Peyer's patch (tissue), 4 donors: ENCODE results near the gene LRIG1. TPM values are rescaled to one million over a fixed set of nuclear protein-coding genes. Genes with fewer than 3 reads are reported as not detected.

Experiments used
- DNase-seq, 3 donors: peaks; one replicate each; pipeline ENCODE4 v3.0.0-alpha.2; 2017 to 2019
- H3K27ac ChIP-seq, 4 donors: fragments of 200-600 bp; sonication (generic); one replicate each; pipeline ENCODE4 v1.5.1; 2016 to 2019
- H3K27me3 ChIP-seq, 2 donors: fragments of 200-600 bp; sonication (generic); one replicate each; pipeline ENCODE4 v1.5.1; 2019
- H3K36me3 ChIP-seq, 3 donors: fragments of 200-600 bp; sonication (generic); one replicate each; pipeline ENCODE4 v1.5.1; 2016 to 2019
- H3K4me1 ChIP-seq, 4 donors: fragments of 200-600 bp; sonication (generic); one replicate each; pipeline ENCODE4 v1.5.1; 2016 to 2019
- H3K4me3 ChIP-seq, 4 donors: fragments of 200-600 bp; sonication (generic); 1 replicate in 3 of 4; 2 replicates in 1 of 4; pipeline ENCODE4 v1.5.1; 2016 to 2019; ENCODE audit warnings: mild to moderate bottlenecking in 1 of 4
- H3K9me3 ChIP-seq, 4 donors: fragments of 200-600 bp; sonication (generic); one replicate each; pipeline ENCODE4 v1.5.1; 2016 to 2019; ENCODE audit warnings: mild to moderate bottlenecking in 1 of 4
- POLR2A ChIP-seq, 2 donors: fragments of 450-650 bp; IDR thresholded peaks; one replicate each; pipeline ENCODE4 v1.5.1; 2017; ENCODE audit warnings: antibody characterized with exemption in 2 of 2, mild to moderate bottlenecking in 2 of 2, moderate library complexity in 2 of 2
- total RNA-seq, 4 donors: library from RNA; depleted of rRNA; stranded (reverse); fragments of >200 nt; gene quantifications; one replicate each; pipeline ENCODE4 v1.1.0, GENCODE V29; 2016
- TF ChIP-seq, protein P1 (sequence below), 6 experiments: fragments of 450-650 bp in 4 of 6; fragments of 200-600 bp in 2 of 6; sonication (generic) in 1 of 6; IDR thresholded peaks; one replicate each; pipeline ENCODE4 v1.5.1; 2017 to 2019; ENCODE audit warnings: antibody characterized with exemption in 6 of 6, mild to moderate bottlenecking in 3 of 6, moderate library complexity in 1 of 6

LRIG1 gene
- total RNA-seq, 4 donors from 2014 or later = 28.5 to 65.2 (median 59.2) TPM

DNA sequence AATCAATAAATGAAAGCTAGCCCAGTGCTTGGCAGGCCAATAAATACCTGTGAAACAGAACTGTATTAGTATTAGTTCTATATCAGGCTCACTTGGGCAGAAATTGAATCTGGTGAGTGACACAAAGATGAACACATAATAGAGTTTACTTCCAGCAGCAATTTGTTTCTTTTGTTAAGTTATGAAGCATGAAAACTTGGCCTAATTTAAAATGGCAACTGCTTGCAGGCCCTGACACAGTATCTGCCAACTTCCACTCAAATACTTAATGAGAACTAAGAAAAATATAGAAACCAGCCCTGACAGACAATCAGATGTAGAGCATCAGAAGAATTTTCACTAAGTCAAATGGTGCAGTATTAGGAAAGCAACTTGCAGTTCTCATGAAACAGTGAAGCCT is 37.6 kb upstream of the LRIG1 start:
- Histone ChIP-seq H3K27ac (no peak overlapping the region), H3K36me3 (no peaks in the 10 kb centered on the region), H3K27me3 (no peaks in the 10 kb centered on the region), H3K4me3 (no peak overlapping the region), H3K4me1 (no peaks in the 10 kb centered on the region), H3K9me3 (no peaks in the 10 kb centered on the region)
- TF ChIP-seq, protein P1, sequence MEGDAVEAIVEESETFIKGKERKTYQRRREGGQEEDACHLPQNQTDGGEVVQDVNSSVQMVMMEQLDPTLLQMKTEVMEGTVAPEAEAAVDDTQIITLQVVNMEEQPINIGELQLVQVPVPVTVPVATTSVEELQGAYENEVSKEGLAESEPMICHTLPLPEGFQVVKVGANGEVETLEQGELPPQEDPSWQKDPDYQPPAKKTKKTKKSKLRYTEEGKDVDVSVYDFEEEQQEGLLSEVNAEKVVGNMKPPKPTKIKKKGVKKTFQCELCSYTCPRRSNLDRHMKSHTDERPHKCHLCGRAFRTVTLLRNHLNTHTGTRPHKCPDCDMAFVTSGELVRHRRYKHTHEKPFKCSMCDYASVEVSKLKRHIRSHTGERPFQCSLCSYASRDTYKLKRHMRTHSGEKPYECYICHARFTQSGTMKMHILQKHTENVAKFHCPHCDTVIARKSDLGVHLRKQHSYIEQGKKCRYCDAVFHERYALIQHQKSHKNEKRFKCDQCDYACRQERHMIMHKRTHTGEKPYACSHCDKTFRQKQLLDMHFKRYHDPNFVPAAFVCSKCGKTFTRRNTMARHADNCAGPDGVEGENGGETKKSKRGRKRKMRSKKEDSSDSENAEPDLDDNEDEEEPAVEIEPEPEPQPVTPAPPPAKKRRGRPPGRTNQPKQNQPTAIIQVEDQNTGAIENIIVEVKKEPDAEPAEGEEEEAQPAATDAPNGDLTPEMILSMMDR (IDR thresholded peaks at IDR 0.05) = no peak
- TF ChIP-seq POLR2A (IDR thresholded peaks at IDR 0.05) = no peak
- no peak for DNase-seq

GRCh38 chr3:66537735-66538134 is 36.9 kb upstream of the LRIG1 start:
- no peaks in the 10 kb centered on the region for H3K27me3 ChIP-seq
- no peak overlapping the region for H3K4me3 ChIP-seq
- no peak for TF ChIP-seq POLR2A (IDR thresholded peaks at IDR 0.05)
- TF ChIP-seq, protein P1 (IDR thresholded peaks at IDR 0.05) = no peak
- no peak for DNase-seq
- H3K36me3 ChIP-seq = no peaks in the 10 kb centered on the region
- H3K27ac ChIP-seq = no peak overlapping the region
- H3K9me3 ChIP-seq = no peaks in the 10 kb centered on the region
- no peaks in the 10 kb centered on the region for H3K4me1 ChIP-seq

GRCh38 chr3:66536791-66537190 is 36.0 kb upstream of the LRIG1 start:
- no peaks in the 10 kb centered on the region for H3K27me3 ChIP-seq
- H3K27ac ChIP-seq = no peak overlapping the region
- no peaks in the 10 kb centered on the region for H3K36me3 ChIP-seq
- no peak for TF ChIP-seq POLR2A (IDR thresholded peaks at IDR 0.05)
- TF ChIP-seq, protein P1 (IDR thresholded peaks at IDR 0.05) = no peak
- no peak overlapping the region for H3K4me3 ChIP-seq
- no peak for DNase-seq
- H3K9me3 ChIP-seq = no peaks in the 10 kb centered on the region
- no peaks in the 10 kb centered on the region for H3K4me1 ChIP-seq

DNA sequence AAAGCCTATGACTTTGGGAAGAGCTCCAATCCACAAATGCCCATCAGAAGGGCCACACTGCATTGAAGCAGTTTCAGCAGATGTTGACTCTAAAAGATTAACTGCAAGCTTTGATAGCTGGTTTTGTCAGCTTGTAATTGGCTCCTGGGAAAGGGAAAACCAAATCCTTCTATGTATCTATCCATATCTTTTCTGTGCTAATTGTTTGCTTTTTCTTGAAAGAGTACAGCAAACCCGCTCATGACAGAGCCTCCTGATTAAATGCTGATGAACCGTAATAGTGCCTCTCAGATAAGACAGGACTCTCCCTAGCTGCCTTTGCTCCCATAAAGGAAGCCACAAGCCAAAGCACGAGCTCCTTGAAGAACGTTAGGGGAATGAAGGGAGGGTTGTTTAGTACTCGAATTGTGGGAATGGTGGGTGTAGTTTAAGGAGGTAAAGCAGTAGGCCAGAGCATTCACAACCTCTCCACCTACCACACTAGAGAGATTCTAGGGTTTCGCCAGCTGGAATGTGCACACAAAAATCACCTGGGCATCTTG is 33.6 kb upstream of the LRIG1 start:
- no peaks in the 10 kb centered on the region for H3K36me3 ChIP-seq
- H3K27ac ChIP-seq = no peak overlapping the region
- H3K27me3 ChIP-seq = no peaks in the 10 kb centered on the region
- TF ChIP-seq, protein P1 (IDR thresholded peaks at IDR 0.05) = no peak
- TF ChIP-seq POLR2A (IDR thresholded peaks at IDR 0.05) = no peak
- H3K9me3 ChIP-seq = no peaks in the 10 kb centered on the region
- DNase-seq = no peak
- H3K4me3 ChIP-seq = no peak overlapping the region
- H3K4me1 ChIP-seq = no peaks in the 10 kb centered on the region

GRCh38 chr3:66532613-66533012 is 31.8 kb upstream of the LRIG1 start:
- Histone ChIP-seq H3K36me3 (no peaks in the 10 kb centered on the region), H3K27ac (no peak overlapping the region), H3K27me3 (no peaks in the 10 kb centered on the region), H3K9me3 (no peaks in the 10 kb centered on the region), H3K4me3 (no peak overlapping the region), H3K4me1 (no peaks in the 10 kb centered on the region)
- TF ChIP-seq, protein P1 (IDR thresholded peaks at IDR 0.05) = no peak
- no peak for DNase-seq

DNA sequence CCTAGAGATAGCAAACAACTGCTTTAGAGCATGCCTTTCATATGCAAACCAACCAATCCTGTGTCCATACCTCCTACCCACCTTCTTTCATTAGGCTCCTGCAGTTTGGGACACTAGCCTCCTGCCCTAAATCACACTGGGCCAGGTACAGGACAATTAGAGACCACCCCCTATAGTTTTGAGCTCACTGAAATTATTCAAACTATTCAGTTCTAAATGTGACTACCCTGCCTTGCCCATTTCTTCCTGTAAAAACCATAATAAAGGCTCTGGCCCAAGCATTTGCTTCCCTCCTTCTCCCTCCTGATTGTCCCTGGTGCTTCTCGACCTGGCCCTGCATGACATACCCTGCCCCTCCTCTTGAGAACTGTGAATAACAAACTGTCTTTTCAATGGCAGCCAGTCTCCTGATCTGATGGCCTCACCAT is 31.4 kb upstream of the LRIG1 start:
- Histone ChIP-seq H3K27ac (no peak overlapping the region), H3K36me3 (no peaks in the 10 kb centered on the region), H3K4me3 (no peak overlapping the region), H3K27me3 (no peaks in the 10 kb centered on the region), H3K9me3 (no peaks in the 10 kb centered on the region), H3K4me1 (no peaks in the 10 kb centered on the region)
- DNase-seq = no peak
- TF ChIP-seq, protein P1 (IDR thresholded peaks at IDR 0.05) = no peak
- no peak for TF ChIP-seq POLR2A (IDR thresholded peaks at IDR 0.05)
